ENCODE data around the gene PPP1R10.
A peak's percentile ranks its signal among the peaks of the same experiment; 100 is the strongest.

Gene PPP1R10

GRCh38 chr6:30573113-30573512 is 43.9 kb downstream of the PPP1R10 start:
- H3K79me2 ChIP-seq (ENCODE audit: insufficient read depth, low read depth): peaks cover 49% of the 10 kb centered on the region
- H3K27ac ChIP-seq: no peak overlapping the region
- H2AFZ ChIP-seq (ENCODE audit: low read depth): no peak overlapping the region
- H3K36me3 ChIP-seq (ENCODE audit: insufficient read depth): peaks cover 2% of the 10 kb centered on the region; the same call in 1 of the 2 replicates
- no peak overlapping the region for H3K9ac ChIP-seq
- peaks cover 31% of the 10 kb centered on the region for H3K4me1 ChIP-seq (ENCODE audit: low read depth, poor library complexity, severe bottlenecking)
- H3K4me3 ChIP-seq (IDR thresholded peaks at IDR 0.05; ENCODE audit: insufficient read depth, low read depth, low read length): no peak overlapping the region
- no peak for TF ChIP-seq CTCF (conservative IDR thresholded peaks at IDR 0.05; ENCODE audit: low read depth, low read length)
- 0 out of 2 replicates have a peak, but pooled peaks cover 11% of the 10 kb centered on the region for H4K20me1 ChIP-seq (ENCODE audit: insufficient read depth)
- H3K4me2 ChIP-seq: peak overlapping the region; percentile 66; the same call in 1 of the 2 replicates
- no peaks in the 10 kb centered on the region; the same call in 1 of the 2 replicates for H3K27me3 ChIP-seq (ENCODE audit: insufficient read depth, low read depth)

GRCh38 chr6:30572148-30572547 is 44.9 kb downstream of the PPP1R10 start:
- no peak for TF ChIP-seq CTCF (conservative IDR thresholded peaks at IDR 0.05; ENCODE audit: low read depth, low read length)
- peak overlapping the region; percentile 66 for H3K4me2 ChIP-seq
- no peak overlapping the region for H3K4me3 ChIP-seq (IDR thresholded peaks at IDR 0.05; ENCODE audit: insufficient read depth, low read depth, low read length)
- peaks cover 31% of the 10 kb centered on the region for H3K4me1 ChIP-seq (ENCODE audit: low read depth, poor library complexity, severe bottlenecking)
- peak overlapping the region; percentile 75; the same call in 1 of the 2 replicates for H3K9ac ChIP-seq
- peaks cover 49% of the 10 kb centered on the region for H3K79me2 ChIP-seq (ENCODE audit: insufficient read depth, low read depth)
- no peaks in the 10 kb centered on the region; the same call in 1 of the 2 replicates for H3K27me3 ChIP-seq (ENCODE audit: insufficient read depth, low read depth)
- H2AFZ ChIP-seq (ENCODE audit: low read depth): no peak overlapping the region
- no peak overlapping the region for H3K27ac ChIP-seq
- H3K36me3 ChIP-seq (ENCODE audit: insufficient read depth): no peaks in the 10 kb centered on the region
- 0 out of 2 replicates have a peak, but pooled peaks cover 11% of the 10 kb centered on the region for H4K20me1 ChIP-seq (ENCODE audit: insufficient read depth)

GRCh38 chr6:30571762-30572082 is 45.3 kb downstream of the PPP1R10 start:
- Histone ChIP-seq H4K20me1 (ENCODE audit: insufficient read depth) (0 out of 2 replicates have a peak, but pooled peaks cover 11% of the 10 kb centered on the region), H3K4me3 (IDR thresholded peaks at IDR 0.05; ENCODE audit: insufficient read depth, low read depth, low read length) (peak overlapping the region; percentile 33), H2AFZ (ENCODE audit: low read depth) (peak overlapping the region; percentile 89), H3K9ac (peak overlapping the region; percentile 75), H3K79me2 (ENCODE audit: insufficient read depth, low read depth) (peaks cover 49% of the 10 kb centered on the region), H3K4me1 (ENCODE audit: low read depth, poor library complexity, severe bottlenecking) (peaks cover 31% of the 10 kb centered on the region), H3K27me3 (ENCODE audit: insufficient read depth, low read depth) (no peaks in the 10 kb centered on the region; the same call in 1 of the 2 replicates), H3K36me3 (ENCODE audit: insufficient read depth) (no peaks in the 10 kb centered on the region), H3K27ac (peak overlapping the region; percentile 61; the same call in 1 of the 2 replicates), H3K4me2 (peak overlapping the region; percentile 66)
- no peak for TF ChIP-seq CTCF (conservative IDR thresholded peaks at IDR 0.05; ENCODE audit: low read depth, low read length)

- peak within 1 kb of the TSS; percentile 61 for H3K27ac ChIP-seq
- peaks cover 44% of the 10 kb centered on the region for H3K79me2 ChIP-seq (ENCODE audit: insufficient read depth, low read depth)
- H3K9ac ChIP-seq: peak within 1 kb of the TSS; percentile 75
- no peaks in the 10 kb centered on the region for H3K36me3 ChIP-seq (ENCODE audit: insufficient read depth)
- H3K4me3 ChIP-seq (IDR thresholded peaks at IDR 0.05; ENCODE audit: insufficient read depth, low read depth, low read length): peak within 1 kb of the TSS; percentile 42
- peaks cover 31% of the 10 kb centered on the region for H3K4me1 ChIP-seq (ENCODE audit: low read depth, poor library complexity, severe bottlenecking)
- H3K27me3 ChIP-seq (ENCODE audit: insufficient read depth, low read depth): no peaks in the 10 kb centered on the region; the same call in 1 of the 2 replicates
- H2AFZ ChIP-seq (ENCODE audit: low read depth): peak within 1 kb of the TSS; percentile 89
- H3K4me2 ChIP-seq: peak within 1 kb of the TSS; percentile 83
- no peak for TF ChIP-seq CTCF (conservative IDR thresholded peaks at IDR 0.05; ENCODE audit: low read depth, low read length)
- 0 out of 2 replicates have a peak, but pooled peaks cover 11% of the 10 kb centered on the region for H4K20me1 ChIP-seq (ENCODE audit: insufficient read depth)
These were observed 45.8 kb downstream of the PPP1R10 start, which contains the start of gene ABCF1 for GRCh38 chr6:30571075-30571761. ABCF1 (plus strand) TSS chr6:30571442; CDS start chr6:30571488, 46 bp downstream.
